ENCODE results near the gene PRDM12. TPM values are rescaled to one million over a fixed set of nuclear protein-coding genes. Genes with fewer than 3 reads are reported as not detected.

Gene PRDM12
- total RNA-seq (2014; rRNA removed) = not detected in 2 replicates
- not detected for polyA plus RNA-seq (2012)

DNA sequence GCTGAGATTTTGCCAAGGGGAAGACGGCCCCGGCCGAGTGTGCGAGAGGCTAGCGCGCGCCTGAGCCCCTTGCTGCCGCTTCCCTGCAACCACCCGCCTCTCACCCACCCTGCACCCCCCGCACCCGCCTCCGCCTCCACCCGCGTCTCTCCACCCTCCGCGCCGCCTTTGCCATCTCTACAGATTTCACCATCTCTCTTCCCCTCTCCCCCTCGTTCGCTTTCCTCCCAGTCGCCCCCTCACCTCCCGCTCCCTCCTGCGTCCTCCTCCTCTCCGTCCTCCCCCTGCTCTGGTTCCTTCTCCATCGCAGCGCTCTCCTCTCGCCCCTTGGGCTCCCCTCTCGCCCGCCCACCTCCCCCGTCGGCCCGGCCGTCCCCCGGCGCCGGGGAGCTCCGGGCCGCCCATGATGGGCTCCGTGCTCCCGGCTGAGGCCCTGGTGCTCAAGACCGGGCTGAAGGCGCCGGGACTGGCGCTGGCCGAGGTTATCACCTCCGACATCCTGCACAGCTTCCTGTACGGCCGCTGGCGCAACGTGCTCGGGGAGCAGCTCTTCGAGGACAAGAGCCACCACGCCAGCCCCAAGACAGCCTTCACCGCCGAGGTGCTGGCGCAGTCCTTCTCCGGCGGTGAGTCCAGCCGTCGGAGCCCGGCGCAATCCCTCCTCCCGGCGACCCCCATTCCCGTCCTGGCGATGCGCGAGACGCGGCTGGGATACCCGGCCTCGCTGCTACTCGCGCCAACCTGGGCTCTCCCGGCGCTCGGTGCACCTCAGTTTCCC is at the start of gene PRDM12:
TSS of gene PRDM12 (plus strand) at position 344 of the 778 bp plus-strand sequence. CDS start at position 404, 60 bp downstream.
- DNase-seq (ENCODE audit: low read depth) = no peak

DNA sequence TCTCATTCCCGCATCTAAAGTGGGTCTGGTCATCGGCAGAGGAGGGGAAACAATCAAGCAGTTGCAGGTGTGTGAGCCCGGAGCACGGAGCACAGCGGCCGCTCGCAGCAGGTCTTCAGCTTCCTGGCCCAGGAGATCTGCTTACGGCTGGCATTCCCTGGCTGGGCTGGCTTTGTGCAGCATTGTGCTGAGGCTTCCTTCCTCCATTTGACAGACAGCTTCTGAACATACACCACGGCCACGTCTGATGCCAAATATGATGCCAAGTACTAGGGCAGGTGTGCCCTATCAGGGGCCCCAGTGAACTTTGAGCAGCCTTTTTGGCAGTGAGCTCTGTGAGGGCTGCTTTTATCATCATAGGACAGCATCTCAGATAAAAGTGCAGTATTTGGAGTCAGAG is 47.9 kb upstream of the PRDM12 start:
- no peak for DNase-seq (ENCODE audit: low read depth)

DNA sequence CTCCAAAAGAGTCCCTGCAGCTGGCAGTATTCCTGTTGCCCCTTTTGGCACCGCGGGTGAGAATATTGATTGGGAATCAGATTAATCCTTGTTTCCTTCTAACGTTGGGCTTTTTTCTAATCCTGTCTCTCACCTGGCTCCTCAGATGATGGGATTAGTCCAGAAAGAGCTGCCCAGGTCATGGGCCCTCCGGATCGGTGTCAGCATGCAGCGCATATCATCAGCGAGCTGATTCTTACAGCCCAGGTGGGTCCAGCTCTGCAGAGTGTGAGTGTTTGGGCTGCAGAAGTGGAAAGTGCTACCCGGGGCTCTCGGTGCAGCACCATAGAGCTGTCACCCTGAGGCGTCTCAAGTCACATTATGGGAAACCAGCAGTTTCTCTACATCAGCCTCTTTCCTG is 40.9 kb upstream of the PRDM12 start:
- no peak for DNase-seq (ENCODE audit: low read depth)

DNA sequence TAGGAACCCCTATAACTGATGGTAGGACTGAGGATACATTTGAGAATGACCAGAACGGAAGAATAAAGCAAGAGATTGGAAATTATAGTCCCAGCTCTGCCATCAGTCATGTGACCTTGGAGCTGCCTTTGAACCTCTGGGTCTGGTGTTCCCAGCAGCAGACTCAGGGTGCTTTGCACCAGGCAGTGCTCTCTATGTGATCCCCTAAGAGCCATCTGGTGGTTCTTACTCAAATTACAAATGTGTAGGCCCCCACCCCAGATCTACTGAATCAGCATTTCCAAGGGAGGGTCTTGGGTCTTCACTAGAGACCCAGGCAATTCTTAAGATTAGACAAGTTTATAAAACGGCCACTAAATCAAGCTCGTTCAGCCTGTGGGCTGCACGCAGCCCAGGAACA is 40.2 kb upstream of the PRDM12 start:
- no peak for DNase-seq (ENCODE audit: low read depth)

DNA sequence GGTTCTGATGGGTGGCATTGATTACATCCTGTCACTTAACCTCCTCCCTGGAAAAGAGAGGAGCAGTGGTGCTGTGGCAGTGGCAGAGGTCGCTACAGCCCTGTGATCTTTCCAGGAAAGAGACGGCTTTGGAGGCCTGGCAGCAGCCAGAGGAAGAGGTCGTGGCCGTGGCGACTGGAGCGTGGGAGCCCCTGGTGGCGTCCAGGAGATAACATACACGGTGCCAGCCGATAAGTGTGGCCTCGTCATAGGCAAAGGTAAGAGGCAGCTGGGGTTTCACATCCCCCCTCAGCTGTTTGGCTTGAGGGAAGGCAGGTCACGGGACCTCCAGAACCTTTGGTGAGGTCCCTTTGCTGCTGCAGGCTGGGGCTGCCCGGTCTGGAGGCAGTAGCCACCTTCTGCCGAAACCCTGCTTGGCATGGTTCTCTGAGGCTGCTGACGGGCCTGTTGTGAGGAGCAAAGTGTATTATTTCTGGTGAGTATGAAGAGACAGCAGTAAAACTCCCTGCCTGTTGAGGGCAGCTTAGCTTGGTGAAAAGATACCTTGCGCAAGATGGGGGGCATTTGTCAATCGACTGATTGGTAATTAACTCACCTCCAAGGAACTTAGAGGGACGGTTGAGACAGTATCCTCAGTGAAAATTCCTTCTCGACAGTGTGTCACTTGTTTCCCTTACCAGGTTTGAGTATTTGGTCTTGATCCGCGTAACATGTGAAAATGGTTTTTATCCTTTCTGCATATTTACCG is 38.0 kb upstream of the PRDM12 start:
- no peak for DNase-seq (ENCODE audit: low read depth)

DNA sequence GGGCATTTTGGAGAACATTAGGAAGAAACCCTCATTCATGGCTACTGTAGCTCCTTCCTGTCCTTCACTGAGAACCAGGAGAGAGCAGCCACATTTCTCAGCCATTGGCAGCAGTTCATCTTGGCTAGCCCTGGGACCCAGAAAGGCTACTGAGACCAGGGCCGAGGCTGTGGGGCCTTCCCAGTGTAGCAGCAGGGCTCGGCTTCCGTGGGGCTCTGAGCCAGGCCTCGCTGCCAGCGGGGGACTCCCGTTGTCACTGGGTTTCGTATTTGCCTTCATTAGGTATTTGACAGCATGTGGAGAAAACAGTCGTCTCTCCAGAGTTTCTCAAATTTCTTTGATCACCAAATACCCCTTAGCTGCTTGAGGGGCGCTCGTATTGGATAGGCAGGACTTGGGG is 37.3 kb upstream of the PRDM12 start:
- DNase-seq (ENCODE audit: low read depth) = no peak

DNA sequence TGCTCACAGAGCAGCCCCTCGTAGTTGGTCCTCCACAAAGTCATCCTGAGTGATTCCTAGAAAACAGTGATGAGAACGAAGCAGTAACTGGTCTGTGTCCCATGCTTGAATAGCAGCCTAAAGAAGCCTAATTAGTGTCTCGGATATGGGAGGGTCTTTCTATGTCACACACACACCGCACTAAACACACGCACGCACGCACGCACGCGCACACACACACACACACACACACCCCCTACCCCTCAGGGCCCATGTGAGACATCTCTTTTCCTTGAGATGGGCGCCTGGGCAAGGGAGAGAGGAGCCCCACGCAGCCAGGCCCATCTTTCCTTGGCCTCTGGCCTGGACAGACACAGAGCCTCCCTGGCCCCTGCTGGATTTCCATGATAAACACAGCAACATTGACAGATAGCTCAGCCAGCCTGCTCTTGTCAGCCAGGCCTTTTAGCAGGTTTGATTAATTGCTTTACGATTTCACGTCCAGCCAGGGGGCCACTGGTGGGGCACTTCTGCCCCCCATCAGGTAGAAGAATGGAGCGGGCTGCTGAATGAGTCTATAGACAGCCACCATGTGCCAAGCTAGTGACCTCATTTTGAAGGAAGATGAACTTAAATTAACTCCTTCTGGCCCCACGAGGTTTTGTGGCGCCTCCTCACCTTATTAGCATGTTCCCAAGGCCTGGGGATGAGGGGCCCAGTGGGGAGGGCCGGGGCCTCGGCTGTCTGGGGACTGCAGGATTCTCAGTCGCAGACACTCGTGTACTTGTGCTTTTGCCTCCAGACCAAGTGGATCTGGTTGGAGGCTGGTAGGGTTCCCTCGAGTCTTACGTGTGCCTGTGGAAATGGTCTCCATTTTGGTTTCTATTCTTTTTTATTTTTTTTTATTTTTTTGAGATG is 36.2 kb upstream of the PRDM12 start:
- DNase-seq (ENCODE audit: low read depth) = no peak

DNA sequence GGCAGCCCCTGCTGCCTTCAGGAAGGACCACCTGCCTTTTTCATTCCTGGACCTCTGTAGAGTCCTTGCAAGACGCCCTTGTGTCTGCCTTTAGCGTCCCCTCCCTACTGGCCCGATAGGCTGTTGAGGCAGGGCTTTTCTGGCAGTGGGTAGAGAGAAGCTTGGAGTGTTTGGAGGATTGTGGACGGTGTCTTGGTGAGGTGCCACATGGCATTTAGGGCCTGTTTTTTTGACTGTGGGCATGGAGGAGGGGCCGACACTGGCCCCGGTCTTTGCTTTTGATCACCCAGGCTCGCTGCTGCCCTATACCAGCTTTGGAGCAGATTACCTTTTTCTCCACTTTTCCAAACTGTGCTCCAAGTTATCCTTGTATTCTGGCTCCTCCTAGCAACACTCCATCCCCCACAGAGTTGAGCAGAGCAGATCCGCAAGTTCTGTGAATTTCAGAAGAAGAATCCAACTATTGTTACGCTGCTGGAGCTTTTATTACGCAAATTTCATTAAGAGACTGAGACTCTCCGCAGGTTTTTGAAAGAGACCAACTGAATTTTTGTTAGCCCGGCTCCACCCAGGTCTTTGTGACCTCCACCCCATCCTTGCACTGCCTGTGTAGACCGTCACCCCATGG is 34.8 kb upstream of the PRDM12 start:
- no peak for DNase-seq (ENCODE audit: low read depth)

DNA sequence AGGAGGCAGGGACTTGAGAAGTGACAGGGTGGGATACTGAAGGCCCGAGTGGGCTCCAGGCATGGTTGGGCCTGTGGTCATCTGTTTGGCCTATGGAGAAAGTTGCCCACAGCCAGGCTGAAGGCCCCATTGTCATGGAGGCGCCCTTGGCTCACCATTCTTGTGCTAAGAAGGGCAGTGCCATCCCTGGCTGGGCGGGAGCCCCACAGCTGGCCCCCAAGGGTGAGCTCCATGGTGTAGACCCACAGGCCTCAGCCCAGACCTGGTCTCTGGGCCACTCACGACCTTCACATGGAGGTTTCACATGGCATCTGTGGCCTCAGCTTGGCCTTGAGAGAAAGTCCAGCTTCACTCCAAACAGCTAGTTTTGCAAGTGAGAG is 34.3 kb upstream of the PRDM12 start:
- no peak for DNase-seq (ENCODE audit: low read depth)

DNA sequence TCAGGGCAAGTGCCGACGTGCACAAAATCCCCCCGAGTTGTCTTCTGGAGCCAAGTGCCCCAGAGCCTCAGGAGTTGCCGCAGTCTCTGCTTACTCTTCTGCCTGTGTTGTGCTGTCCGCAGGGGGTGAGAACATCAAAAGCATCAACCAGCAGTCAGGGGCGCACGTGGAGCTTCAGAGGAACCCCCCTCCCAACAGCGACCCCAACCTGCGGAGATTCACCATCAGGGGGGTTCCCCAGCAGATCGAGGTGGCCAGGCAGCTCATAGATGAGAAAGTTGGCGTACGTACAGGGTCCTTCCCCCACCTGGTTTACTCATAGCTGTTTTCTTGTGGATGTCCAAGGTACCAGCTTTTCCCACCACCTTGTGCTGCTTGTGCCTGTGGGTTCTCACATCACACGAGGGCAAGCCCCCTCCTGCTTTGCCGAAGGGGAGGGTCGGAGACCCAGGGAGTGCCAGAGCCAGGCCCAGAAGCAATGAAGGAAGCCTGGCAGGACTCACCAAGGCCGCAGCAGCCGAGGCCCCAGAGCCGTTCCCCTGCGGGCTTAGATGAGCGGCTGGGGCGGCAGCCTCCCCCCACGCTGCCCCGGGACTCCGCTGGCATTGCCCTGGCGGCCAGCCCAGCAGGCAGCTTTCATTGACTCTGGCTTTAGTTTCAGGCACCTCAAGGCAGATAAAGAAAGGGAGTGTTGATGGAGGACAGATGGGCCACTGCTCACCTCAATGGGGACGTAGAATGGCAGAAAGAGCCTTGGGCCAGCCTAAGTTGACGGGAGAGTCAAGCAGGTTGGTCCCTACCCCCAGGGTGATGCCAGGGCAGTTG is 33.7 kb upstream of the PRDM12 start:
- DNase-seq (ENCODE audit: low read depth) = no peak

DNA sequence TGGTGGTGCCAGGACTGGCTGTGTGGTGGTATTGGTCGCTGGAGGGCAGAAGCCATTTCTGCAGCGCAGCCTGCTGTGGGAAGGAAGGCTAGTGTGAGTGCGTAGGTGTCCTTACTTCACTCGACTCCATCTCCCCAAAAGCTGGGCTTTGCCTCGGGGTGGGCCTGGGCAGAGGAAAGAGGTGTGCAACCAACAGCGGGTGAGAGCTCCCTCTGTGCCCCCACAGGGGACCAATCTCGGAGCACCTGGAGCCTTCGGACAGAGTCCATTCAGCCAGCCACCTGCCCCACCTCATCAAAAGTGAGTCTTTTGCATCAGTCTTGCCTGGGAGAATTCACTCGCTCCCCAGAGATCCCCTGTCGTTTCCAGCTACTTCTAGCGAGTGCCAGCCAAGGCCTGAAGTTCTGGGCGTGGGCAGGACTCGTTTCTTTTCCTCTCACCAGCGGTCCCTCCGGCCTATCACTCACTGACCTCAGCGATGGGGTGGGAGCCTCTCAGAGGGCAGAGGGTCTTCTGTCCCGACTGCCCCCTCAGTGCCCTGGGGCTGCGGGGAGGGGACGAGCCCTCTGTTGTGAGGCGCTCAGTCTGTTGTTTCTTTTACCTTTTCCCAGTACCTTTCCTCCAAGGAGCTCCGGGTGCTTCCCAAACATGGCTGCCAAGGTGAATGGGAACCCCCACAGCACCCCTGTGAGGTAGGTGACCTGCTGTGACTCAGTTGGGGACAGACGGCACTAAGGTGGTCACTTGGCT is 32.9 kb upstream of the PRDM12 start:
- DNase-seq (ENCODE audit: low read depth) = no peak

DNA sequence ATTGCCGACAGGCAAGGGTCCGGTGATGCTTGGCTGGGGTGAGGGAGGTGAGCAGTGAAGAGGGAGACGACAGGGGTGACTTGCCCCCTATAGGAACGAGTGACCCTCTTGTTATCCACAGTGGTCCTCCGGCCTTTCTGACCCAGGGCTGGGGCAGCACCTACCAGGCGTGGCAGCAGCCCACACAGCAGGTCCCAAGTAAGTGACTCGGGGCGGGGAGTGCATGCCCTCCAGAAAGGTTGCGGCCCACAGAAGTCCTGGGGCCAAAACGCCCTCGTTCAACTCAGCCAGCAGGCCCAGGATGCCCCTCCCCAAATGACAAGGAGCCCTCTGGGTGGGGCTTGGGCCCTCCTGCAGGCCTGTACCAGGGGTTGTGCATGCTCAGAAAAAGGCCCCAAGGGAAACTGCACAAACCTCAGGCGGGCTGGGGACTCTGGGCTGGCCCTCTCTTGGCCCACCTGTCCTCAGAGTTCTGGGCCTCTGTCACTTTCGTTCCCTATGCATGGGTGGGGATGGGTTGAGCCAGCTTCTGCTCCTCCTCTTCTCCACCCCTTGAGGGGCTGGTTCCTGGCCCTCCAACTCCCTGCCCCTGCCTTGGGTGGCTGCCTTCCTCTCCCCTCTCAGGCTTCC is 32.2 kb upstream of the PRDM12 start:
- DNase-seq (ENCODE audit: low read depth) = no peak

DNA sequence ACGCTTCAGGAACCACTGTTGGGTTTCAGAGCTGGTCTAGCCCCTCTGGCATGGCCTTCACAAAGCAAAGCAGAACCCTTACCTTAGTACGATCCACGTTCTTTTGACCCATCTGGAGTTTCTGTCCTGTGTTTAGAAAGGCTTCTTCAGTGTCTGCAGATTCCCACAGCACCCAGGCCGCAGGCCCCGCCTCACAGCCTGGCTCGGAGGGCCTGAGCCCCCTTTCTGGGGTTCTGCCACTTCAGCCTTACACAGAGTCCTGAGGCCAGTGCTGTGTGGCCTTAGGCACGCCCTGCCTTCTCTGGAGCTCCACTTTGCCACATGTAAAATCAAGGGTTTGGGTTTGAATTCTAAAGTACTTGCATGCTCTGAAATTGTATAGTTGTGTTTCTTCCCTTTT is 31.6 kb upstream of the PRDM12 start:
- DNase-seq (ENCODE audit: low read depth) = no peak

DNA sequence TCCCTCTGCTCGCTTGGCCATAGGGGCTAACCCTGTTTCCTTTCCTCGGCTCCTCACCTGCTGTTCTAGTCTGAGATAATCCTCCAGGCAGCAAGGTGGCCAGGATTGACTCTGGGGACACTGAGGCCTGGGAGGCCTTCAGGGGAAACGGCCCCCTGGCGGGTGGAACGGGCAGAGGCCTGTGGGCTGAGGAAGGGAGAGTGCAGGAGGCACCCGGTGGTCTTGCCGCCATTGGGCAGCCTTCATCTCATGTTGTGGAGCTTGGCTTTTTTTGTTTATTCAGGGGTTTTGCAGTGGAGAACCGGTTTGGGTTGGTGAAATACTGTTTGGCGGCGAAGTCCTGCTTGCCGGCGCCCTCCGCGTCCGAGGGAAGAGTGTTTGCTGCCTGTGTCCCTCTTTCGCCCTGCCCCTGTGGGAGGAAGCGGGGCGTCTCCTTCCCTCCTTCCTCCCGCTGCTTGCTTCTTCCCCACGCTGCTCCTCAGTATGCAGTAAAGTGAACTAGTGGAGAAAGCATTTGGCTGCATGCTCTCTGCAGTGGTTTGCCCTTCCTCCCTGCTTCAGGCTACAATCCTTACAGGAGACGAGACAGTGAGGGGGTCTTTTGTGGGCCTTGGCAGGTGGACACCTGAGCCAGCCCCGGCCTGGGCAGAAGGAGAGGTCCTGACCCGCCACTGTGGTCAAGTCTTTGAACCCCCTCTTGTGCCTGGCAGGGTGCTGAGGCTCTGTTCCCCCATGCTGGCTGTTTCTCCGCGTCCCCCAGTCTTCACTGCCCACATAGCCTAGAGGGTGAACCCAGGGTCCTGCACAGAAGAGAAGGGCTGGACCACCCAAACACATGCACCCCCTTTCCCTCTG is 30.8 kb upstream of the PRDM12 start:
- DNase-seq (ENCODE audit: low read depth) = no peak

DNA sequence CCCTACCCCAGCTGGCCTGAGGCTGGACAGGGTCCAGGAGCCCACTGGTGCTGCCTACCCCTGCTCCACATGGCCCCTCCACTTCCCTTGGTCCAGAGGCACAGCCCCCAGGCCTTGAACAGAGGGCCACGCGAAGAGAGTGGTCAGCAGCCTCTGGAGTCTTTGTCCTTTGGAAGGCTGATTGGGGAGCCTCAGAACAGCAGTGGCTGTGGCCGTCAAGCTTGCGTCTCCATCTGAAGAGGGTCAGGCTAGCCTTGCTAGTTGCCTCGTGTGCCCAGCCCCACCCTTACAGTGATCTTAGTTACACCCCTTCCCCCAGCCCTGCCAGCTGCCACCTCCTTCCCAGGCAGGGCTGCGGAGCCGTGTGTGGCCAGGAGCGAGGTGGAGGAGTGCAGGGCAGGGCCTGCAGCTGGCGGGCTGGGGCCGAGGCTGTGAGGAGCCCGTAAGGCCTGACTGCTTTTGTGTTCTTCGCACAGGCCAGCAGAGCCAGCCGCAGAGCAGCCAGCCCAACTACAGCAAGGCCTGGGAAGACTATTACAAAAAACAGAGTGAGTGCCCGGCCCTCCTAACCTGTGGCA is 30.1 kb upstream of the PRDM12 start:
- DNase-seq (ENCODE audit: low read depth) = no peak

DNA sequence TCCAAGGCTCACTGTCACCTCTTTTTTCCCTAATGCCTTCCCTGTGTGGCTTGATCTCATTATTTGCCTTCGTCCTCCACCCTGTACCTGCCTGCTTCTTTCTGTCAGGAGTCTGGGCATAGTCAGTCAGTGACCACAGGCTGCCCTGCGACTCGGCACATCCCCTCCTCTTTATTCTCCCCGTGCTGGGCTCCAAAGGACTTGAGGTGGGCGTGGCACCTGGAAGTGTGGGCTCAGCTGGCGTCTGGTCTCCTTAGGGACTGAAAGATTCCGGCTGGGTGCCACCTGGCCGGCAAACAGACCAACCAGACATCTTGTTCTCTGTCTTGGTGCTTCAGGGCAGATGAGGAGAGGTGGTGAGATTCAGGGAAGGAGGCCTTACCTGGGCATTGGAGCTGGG is 29.6 kb upstream of the PRDM12 start:
- no peak for DNase-seq (ENCODE audit: low read depth)

DNA sequence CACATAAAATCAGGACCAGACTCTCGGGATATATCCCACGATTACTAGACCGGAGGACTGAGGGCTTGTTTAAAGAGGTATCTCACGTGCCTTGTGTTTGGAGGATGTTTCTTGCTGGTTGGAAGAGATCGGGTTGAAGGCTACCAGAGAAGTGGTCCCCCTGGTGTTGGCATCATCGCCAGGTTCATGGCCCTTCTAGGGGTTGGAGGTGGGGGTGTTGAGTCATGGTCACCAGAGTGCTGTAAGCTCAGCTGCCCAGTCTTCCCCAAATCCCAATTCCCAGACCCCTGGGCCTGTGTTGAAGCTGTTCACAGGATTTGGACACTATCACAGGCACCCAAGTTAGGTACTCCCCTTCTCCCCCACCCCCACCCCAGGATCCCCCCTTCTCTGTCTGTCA is 29.1 kb upstream of the PRDM12 start:
- DNase-seq (ENCODE audit: low read depth) = no peak

Data from LHCN-M2 (cell line).